ENCODE measurements around the gene FAM53A.

FAM53A gene

GRCh38 chr4:1669270-1669669 is 14.8 kb downstream of the FAM53A start:
- H3K4me3 ChIP-seq = no peak overlapping the region
- no peak overlapping the region for H3K27ac ChIP-seq
- no peaks in the 10 kb centered on the region for H3K36me3 ChIP-seq
- TF ChIP-seq, protein P1, sequence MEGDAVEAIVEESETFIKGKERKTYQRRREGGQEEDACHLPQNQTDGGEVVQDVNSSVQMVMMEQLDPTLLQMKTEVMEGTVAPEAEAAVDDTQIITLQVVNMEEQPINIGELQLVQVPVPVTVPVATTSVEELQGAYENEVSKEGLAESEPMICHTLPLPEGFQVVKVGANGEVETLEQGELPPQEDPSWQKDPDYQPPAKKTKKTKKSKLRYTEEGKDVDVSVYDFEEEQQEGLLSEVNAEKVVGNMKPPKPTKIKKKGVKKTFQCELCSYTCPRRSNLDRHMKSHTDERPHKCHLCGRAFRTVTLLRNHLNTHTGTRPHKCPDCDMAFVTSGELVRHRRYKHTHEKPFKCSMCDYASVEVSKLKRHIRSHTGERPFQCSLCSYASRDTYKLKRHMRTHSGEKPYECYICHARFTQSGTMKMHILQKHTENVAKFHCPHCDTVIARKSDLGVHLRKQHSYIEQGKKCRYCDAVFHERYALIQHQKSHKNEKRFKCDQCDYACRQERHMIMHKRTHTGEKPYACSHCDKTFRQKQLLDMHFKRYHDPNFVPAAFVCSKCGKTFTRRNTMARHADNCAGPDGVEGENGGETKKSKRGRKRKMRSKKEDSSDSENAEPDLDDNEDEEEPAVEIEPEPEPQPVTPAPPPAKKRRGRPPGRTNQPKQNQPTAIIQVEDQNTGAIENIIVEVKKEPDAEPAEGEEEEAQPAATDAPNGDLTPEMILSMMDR (IDR thresholded peaks at IDR 0.05) = no peak
- no peaks in the 10 kb centered on the region for H3K9me3 ChIP-seq
- DNase-seq = no peak
- H3K4me1 ChIP-seq = peaks cover 0 to 5% (median 2%) of the 10 kb centered on the region in 4 donors
- H3K27me3 ChIP-seq = no peaks in the 10 kb centered on the region
- intact Hi-C loops (cut with DNase I; ENCODE audit: low total_unique reads) = no loop called here

- TF ChIP-seq, protein P1 (IDR thresholded peaks at IDR 0.05) = no peak
- no peak overlapping the region for H3K4me3 ChIP-seq
- intact Hi-C loops (cut with DNase I; ENCODE audit: low total_unique reads) = no loop called here
- H3K4me1 ChIP-seq = peaks cover 0 to 5% (median 2%) of the 10 kb centered on the region in 4 donors
- no peak for DNase-seq
- H3K27me3 ChIP-seq = no peaks in the 10 kb centered on the region
- no peaks in the 10 kb centered on the region for H3K9me3 ChIP-seq
- H3K36me3 ChIP-seq = no peaks in the 10 kb centered on the region
- no peak overlapping the region for H3K27ac ChIP-seq
Measured at GRCh38 chr4:1668488-1668840, 15.6 kb downstream of the FAM53A start.

- H3K4me1 ChIP-seq = peaks cover 0 to 5% (median 2%) of the 10 kb centered on the region in 4 donors
- DNase-seq = no peak
- H3K27ac ChIP-seq = no peak overlapping the region
- H3K9me3 ChIP-seq = no peaks in the 10 kb centered on the region
- TF ChIP-seq, protein P1 (IDR thresholded peaks at IDR 0.05) = no peak
- intact Hi-C loops (cut with DNase I; ENCODE audit: low total_unique reads) = no loop called here
- no peaks in the 10 kb centered on the region for H3K36me3 ChIP-seq
- no peak overlapping the region for H3K4me3 ChIP-seq
- no peaks in the 10 kb centered on the region for H3K27me3 ChIP-seq
Measured at GRCh38 chr4:1667273-1667672, 16.8 kb downstream of the FAM53A start.

- TF ChIP-seq, protein P1 (IDR thresholded peaks at IDR 0.05) = no peak
- intact Hi-C loops (cut with DNase I; ENCODE audit: low total_unique reads) = no loop called here
- no peaks in the 10 kb centered on the region for H3K27me3 ChIP-seq
- H3K9me3 ChIP-seq = no peaks in the 10 kb centered on the region
- no peak for DNase-seq
- H3K27ac ChIP-seq = no peak overlapping the region
- H3K4me3 ChIP-seq = no peak overlapping the region
- H3K4me1 ChIP-seq = peaks cover 0 to 5% (median 2%) of the 10 kb centered on the region in 4 donors
- H3K36me3 ChIP-seq = no peaks in the 10 kb centered on the region
Measured at GRCh38 chr4:1666391-1666790, 17.7 kb downstream of the FAM53A start.

- no peaks in the 10 kb centered on the region for H3K27me3 ChIP-seq
- no peaks in the 10 kb centered on the region for H3K36me3 ChIP-seq
- DNase-seq = no peak
- no peak overlapping the region for H3K4me3 ChIP-seq
- peaks cover 0 to 5% (median 2%) of the 10 kb centered on the region in 4 donors for H3K4me1 ChIP-seq
- H3K9me3 ChIP-seq = no peaks in the 10 kb centered on the region
- H3K27ac ChIP-seq = no peak overlapping the region
- intact Hi-C loops (cut with DNase I; ENCODE audit: low total_unique reads) = no loop called here
- TF ChIP-seq, protein P1 (IDR thresholded peaks at IDR 0.05) = no peak
Measured at GRCh38 chr4:1664141-1664540, 20.0 kb downstream of the FAM53A start.

GRCh38 chr4:1663549-1663948 is 20.6 kb downstream of the FAM53A start:
- H3K27me3 ChIP-seq = no peaks in the 10 kb centered on the region
- H3K27ac ChIP-seq = no peak overlapping the region
- DNase-seq = no peak
- no peak overlapping the region for H3K4me3 ChIP-seq
- no peaks in the 10 kb centered on the region for H3K36me3 ChIP-seq
- TF ChIP-seq, protein P1 (IDR thresholded peaks at IDR 0.05) = no peak
- H3K4me1 ChIP-seq = peaks cover 0 to 5% (median 2%) of the 10 kb centered on the region in 4 donors
- intact Hi-C loops (cut with DNase I; ENCODE audit: low total_unique reads) = no loop called here
- no peaks in the 10 kb centered on the region for H3K9me3 ChIP-seq
